Astrocyte (in vitro differentiated cells and primary cell): ENCODE measurements around the gene GTF2IRD1.

Experiments
- CTCF ChIP-seq: IDR thresholded peaks from 2 replicates; pipeline ENCODE4 v1.5.1; 2011; ENCODE audit warnings: low read depth, mild to moderate bottlenecking, inconsistent platforms, low read length, moderate library complexity; ENCODE audit not compliant: insufficient read depth
- EZH2 ChIP-seq: IDR thresholded peaks from 2 replicates; pipeline ENCODE4 v1.6.1; 2012; ENCODE audit warnings: mild to moderate bottlenecking, low read length, inconsistent platforms; ENCODE audit not compliant: insufficient read depth

DNA sequence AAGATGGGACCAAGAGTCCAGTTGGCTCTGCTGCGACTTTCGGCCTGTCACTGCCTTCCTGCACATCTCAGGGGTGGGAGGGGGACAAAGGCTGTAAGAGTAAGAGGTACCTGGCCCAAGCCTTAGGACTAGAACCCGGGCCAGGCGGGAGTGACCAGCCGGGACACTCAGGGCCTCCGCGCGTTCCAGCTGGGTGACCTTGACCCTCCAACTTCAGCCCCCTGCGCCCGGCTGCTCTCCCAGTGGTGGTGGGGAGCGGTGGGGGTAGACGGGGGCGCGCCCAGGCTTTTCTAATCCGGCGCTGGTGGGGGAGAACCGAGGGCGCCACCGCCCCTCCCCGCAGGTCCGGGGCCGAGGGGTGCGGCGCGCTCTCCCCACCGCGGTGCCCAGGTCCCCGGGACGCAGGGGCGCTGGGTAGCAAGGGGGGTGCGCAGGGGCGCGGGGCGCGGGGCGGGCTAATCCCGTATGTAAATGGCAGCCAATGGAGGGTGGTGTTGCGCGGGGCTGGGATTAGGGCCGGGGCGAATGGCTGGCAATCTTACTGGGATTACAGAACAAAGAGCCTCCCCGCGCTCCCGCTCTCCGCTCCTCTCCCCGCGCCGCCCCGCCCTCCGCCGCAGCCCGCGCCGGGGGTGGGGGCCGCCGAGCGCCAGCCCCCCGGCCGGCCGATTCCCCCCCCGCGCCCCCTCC lies at the start of gene GTF2IRD1:
- TF ChIP-seq EZH2, result no peak
- no peak for TF ChIP-seq CTCF
